Caki2 (cell line): ENCODE measurements around the gene CLPX. TPM values are rescaled to one million over a fixed set of nuclear protein-coding genes. Genes with fewer than 3 reads are reported as not detected.
"Not testable (repeated sequence)": the region's sequence is repeated elsewhere in the genome, so short reads cannot be mapped to it uniquely, and the experiment has no call there.

Experiments
- DNase-seq: peaks from one replicate; pipeline ENCODE4 v3.0.0-alpha.2; 2015; ENCODE audit warnings: low read depth
- in situ Hi-C: cut with HindIII; loops from 2 replicates; pipeline ENCODE4 v1.10.0; 2016; ENCODE audit warnings: low sequenced_read_pairs, low pct_unique_long_range_greater_than_20kb, mixed read lengths
- total RNA-seq: library from RNA; depleted of rRNA; stranded (reverse); fragments of >200 nt; shearing (Covaris generic); gene quantifications from 2 replicates; pipeline ENCODE4 v1.2.3, GENCODE V29; 2014; ENCODE audit warnings: low replicate concordance; rRNA removed

Gene CLPX
- total RNA-seq, 1 experiment from 2014 or later, result 22.8 TPM

- in situ Hi-C loops, result no loop called here
- DNase-seq, result peak; percentile 69
Observed at GRCh38 chr15:65133548-65134200, 51.5 kb downstream of the CLPX start, which contains the start of gene PDCD7. Gene PDCD7, minus strand, starts transcription at chr15:65133808. Its CDS starts 27 bp downstream, at chr15:65133781.

- in situ Hi-C loops, result no loop called here
- DNase-seq, result peak; percentile 54
Observed at GRCh38 chr15:65132878-65133547, 52.1 kb downstream of the CLPX start.

- in situ Hi-C loops, result no loop called here
- DNase-seq, result peak; percentile 5
Observed at GRCh38 chr15:65130941-65131340, 54.2 kb downstream of the CLPX start.

GRCh38 chr15:65115542-65115941 is 69.6 kb downstream of the CLPX start:
- in situ Hi-C loops, result no loop called here
- no peak for DNase-seq

- in situ Hi-C loops, result no loop called here
- DNase-seq, result no peak
Observed at GRCh38 chr15:65115086-65115485, 70.1 kb downstream of the CLPX start, which contains the start of gene UBAP1L. Gene UBAP1L, minus strand, starts transcription at chr15:65115200. Its CDS starts 8,985 bp downstream, at chr15:65106215.

GRCh38 chr15:65110676-65111292 is 74.4 kb downstream of the CLPX start:
- DNase-seq, result no peak
- in situ Hi-C loops, result no loop called here

GRCh38 chr15:65106011-65106590 is 79.0 kb downstream of the CLPX start:
- no peak for DNase-seq
- in situ Hi-C loops, result no loop called here

GRCh38 chr15:65105038-65105437 is 80.1 kb downstream of the CLPX start:
- no peak for DNase-seq
- in situ Hi-C loops, result no loop called here

- in situ Hi-C loops, result no loop called here
- no peak for DNase-seq
Observed at GRCh38 chr15:65102912-65103311, 82.2 kb downstream of the CLPX start.

- in situ Hi-C loops, result no loop called here
- DNase-seq, result no peak
Observed at GRCh38 chr15:65101891-65102708, 83.0 kb downstream of the CLPX start.

GRCh38 chr15:65101411-65101890 is 83.7 kb downstream of the CLPX start:
- in situ Hi-C loops, result no loop called here
- peak; percentile 19 for DNase-seq

- in situ Hi-C loops, result no loop called here
- DNase-seq, result no peak
Observed at GRCh38 chr15:65100442-65100841, 84.7 kb downstream of the CLPX start.

- in situ Hi-C loops, DNase-seq: not testable (repeated sequence)
Observed at GRCh38 chr15:65099801-65100200, 85.3 kb downstream of the CLPX start.

GRCh38 chr15:65099336-65099735 is 85.8 kb downstream of the CLPX start:
- DNase-seq, result no peak
- in situ Hi-C loops, result no loop called here

Other genes with a start within 250 kb of the CLPX start
- 74.7 and 93.8 TPM in 2 replicates for gene SPG21, start 195.4 kb downstream of the CLPX start, total RNA-seq
- 23.6 and 28.2 TPM in 2 replicates for gene MTFMT, start 155.7 kb downstream of the CLPX start, total RNA-seq
- not detected in 2 replicates for gene SLC51B, start 140.0 kb downstream of the CLPX start, total RNA-seq
- gene RASL12, start 117.4 kb downstream of the CLPX start, total RNA-seq, result not detected in 2 replicates
- gene KBTBD13, start 108.6 kb downstream of the CLPX start, total RNA-seq, result not detected in 2 replicates
- gene UBAP1L, start 70.1 kb downstream of the CLPX start, total RNA-seq, result not detected in 2 replicates
- gene PDCD7, start 51.5 kb downstream of the CLPX start, total RNA-seq, result 28.6 and 30.4 TPM in 2 replicates
- not detected in 2 replicates for gene CILP, start 26.1 kb upstream of the CLPX start, total RNA-seq
- 10.0 and 16.9 TPM in 2 replicates for gene PARP16, start 101.5 kb upstream of the CLPX start, total RNA-seq
- gene RNU5A-1, start 110.7 kb upstream of the CLPX start, total RNA-seq, result not detected in 2 replicates
- not detected in 2 replicates for gene RNU5B-1, start 119.3 kb upstream of the CLPX start, total RNA-seq
- not detected in 2 replicates for gene IGDCC3, start 192.7 kb upstream of the CLPX start, total RNA-seq
- gene IGDCC4, start 237.6 kb upstream of the CLPX start, total RNA-seq, result 0.67 and 1.7 TPM in 2 replicates